ENCODE data around the gene GSK3A. TPM values are rescaled to one million over a fixed set of nuclear protein-coding genes. Genes with fewer than 3 reads are reported as not detected.

GSK3A gene
- total and polyA plus RNA-seq, 9 of the 15 experiments (the other 6 are each of a cell fraction or from before 2014, with no cell fraction given): 0.62 to 90.7 (median 33.3) TPM

DNA sequence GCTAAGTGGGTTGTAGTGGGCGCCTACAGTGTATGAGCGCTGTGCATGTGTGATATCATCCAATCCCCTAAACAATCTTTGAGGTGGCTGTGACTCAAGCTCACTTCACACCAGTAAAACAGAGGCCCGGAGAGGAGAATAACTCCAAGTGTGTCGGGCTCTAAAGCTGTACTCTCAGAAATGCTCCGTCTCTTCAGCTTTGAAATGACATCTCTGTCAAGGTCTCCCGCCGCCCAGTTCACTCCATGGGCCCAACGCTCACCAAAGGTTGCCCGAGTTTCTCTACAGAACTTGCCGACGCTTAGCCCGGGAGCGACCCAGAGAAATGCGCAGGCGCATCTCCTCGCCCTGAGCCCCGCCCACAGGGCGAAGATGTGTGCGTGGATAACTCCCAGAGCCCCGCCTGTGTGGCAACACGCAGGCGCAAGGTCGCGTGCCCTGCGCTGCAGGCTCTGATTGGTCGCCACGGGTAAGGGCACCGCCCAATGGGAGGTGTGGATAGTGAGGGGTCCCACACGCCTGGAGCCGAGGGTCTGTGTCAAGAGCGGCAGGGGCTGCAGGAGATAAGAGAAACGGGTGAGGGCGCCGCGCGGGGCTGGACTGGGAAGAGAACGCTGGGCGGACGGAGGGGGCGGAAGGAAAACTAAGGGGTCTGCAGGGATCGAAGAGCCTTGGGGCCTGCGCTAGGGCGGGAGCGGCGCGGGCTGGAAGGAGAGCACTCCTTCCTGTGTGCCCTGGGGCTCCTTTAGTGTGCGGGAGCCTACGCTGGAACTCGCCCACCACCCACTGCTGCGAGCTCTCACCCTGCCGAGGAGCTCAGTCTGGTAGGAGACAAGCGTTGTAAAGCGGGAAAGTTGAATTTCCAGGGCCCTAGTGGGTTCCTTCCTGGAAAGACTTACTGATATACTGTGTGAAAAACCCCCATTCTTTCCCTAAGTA is 22.3 kb downstream of the GSK3A start, which contains the start of gene ZNF526 (continued):
- TF ChIP-seq REST (IDR thresholded peaks at IDR 0.05; ENCODE audit: borderline replicate concordance): no peak
- no peak for TF ChIP-seq REST (CRISPR knock-in tag; IDR thresholded peaks at IDR 0.05; ENCODE audit: low read depth)
- TF ChIP-seq ATF4 (CRISPR knock-in tag; IDR thresholded peaks at IDR 0.05): no peak
- TF ChIP-seq, protein P1, sequence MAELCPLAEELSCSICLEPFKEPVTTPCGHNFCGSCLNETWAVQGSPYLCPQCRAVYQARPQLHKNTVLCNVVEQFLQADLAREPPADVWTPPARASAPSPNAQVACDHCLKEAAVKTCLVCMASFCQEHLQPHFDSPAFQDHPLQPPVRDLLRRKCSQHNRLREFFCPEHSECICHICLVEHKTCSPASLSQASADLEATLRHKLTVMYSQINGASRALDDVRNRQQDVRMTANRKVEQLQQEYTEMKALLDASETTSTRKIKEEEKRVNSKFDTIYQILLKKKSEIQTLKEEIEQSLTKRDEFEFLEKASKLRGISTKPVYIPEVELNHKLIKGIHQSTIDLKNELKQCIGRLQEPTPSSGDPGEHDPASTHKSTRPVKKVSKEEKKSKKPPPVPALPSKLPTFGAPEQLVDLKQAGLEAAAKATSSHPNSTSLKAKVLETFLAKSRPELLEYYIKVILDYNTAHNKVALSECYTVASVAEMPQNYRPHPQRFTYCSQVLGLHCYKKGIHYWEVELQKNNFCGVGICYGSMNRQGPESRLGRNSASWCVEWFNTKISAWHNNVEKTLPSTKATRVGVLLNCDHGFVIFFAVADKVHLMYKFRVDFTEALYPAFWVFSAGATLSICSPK (IDR thresholded peaks at IDR 0.05; ENCODE audit: borderline replicate concordance): no peak
- no peak for TF ChIP-seq POU5F1 (IDR thresholded peaks at IDR 0.05; ENCODE audit: borderline replicate concordance, low read depth, low read length, partially characterized antibody)
- TF ChIP-seq SIRT6 (IDR thresholded peaks at IDR 0.05; ENCODE audit: low read depth, low read length): no peak
- no peak for TF ChIP-seq ZNF699 (CRISPR knock-in tag; IDR thresholded peaks at IDR 0.05; ENCODE audit: insufficient replicate concordance)
- TF ChIP-seq, protein P2, sequence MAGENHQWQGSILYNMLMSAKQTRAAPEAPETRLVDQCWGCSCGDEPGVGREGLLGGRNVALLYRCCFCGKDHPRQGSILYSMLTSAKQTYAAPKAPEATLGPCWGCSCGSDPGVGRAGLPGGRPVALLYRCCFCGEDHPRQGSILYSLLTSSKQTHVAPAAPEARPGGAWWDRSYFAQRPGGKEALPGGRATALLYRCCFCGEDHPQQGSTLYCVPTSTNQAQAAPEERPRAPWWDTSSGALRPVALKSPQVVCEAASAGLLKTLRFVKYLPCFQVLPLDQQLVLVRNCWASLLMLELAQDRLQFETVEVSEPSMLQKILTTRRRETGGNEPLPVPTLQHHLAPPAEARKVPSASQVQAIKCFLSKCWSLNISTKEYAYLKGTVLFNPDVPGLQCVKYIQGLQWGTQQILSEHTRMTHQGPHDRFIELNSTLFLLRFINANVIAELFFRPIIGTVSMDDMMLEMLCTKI (IDR thresholded peaks at IDR 0.05; ENCODE audit: partially characterized antibody): no peak
- no peak for TF ChIP-seq MIER1 (IDR thresholded peaks at IDR 0.05; ENCODE audit: low read depth)
- TF ChIP-seq ZNF165 (CRISPR knock-in tag; IDR thresholded peaks at IDR 0.05; ENCODE audit: borderline replicate concordance): no peak
- TF ChIP-seq PPARD (CRISPR knock-in tag; IDR thresholded peaks at IDR 0.05): no peak
- no peak for TF ChIP-seq ZNF316 (IDR thresholded peaks at IDR 0.05)
- peak in 1 of 2 experiments; percentile 94; a peak in 2 of 4 replicates for TF ChIP-seq HDAC1 (IDR thresholded peaks at IDR 0.05)
- no peak; the same call in 1 of the 2 replicates for TF ChIP-seq XRCC5 (IDR thresholded peaks at IDR 0.05; ENCODE audit: low read depth, low read length)
- no peak for TF ChIP-seq ZNF121 (CRISPR knock-in tag; conservative IDR thresholded peaks at IDR 0.05)
